B cell (primary cell): Measurements from ENCODE around the gene BTBD8.

Experiments used
- EZH2 ChIP-seq: IDR thresholded peaks from 2 replicates; pipeline ENCODE4 v1.6.1; 2012; ENCODE audit warnings: borderline replicate concordance, low read depth, mild to moderate bottlenecking, moderate library complexity, low read length; ENCODE audit not compliant: insufficient read depth, poor library complexity, severe bottlenecking
- TF ChIP-seq, protein P1 (sequence below): fragments of 200-600 bp; IDR thresholded peaks from one replicate; pipeline ENCODE4 v1.8.0; 2022; ENCODE audit warnings: antibody characterized with exemption, mild to moderate bottlenecking

DNA sequence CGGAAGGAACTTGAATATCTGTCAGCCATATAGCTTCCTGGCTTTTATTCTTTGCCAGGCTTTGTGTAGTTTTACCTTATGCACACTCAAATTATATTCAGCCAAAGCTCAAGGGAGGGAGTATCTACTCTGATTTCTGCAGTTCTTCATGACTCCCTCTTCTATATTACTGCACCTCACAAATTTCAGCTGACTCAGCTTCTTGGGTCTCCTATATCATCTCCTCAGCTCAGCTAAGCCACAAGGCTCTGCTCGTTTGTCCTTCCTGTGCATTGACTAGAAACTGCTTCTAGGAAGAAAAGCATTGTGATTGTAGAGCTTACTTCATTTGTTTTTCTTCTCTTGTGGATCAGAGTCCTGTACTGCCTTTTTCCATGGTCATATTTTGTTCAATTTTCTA, 37.4 kb downstream of the BTBD8 start:
- TF ChIP-seq, protein P1, sequence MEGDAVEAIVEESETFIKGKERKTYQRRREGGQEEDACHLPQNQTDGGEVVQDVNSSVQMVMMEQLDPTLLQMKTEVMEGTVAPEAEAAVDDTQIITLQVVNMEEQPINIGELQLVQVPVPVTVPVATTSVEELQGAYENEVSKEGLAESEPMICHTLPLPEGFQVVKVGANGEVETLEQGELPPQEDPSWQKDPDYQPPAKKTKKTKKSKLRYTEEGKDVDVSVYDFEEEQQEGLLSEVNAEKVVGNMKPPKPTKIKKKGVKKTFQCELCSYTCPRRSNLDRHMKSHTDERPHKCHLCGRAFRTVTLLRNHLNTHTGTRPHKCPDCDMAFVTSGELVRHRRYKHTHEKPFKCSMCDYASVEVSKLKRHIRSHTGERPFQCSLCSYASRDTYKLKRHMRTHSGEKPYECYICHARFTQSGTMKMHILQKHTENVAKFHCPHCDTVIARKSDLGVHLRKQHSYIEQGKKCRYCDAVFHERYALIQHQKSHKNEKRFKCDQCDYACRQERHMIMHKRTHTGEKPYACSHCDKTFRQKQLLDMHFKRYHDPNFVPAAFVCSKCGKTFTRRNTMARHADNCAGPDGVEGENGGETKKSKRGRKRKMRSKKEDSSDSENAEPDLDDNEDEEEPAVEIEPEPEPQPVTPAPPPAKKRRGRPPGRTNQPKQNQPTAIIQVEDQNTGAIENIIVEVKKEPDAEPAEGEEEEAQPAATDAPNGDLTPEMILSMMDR: no peak
- no peak for TF ChIP-seq EZH2
